HG03439 (cell line): ENCODE measurements around the gene CNTNAP4.
A peak's percentile ranks its signal among the peaks of the same experiment; 100 is the strongest.

Source experiments
- ATAC-seq: cut with Tn5 transposase; IDR thresholded peaks from one replicate; pipeline ENCODE4 v1.9.1; 2021; ENCODE audit warnings: mild to moderate bottlenecking, moderate library complexity; ENCODE audit not compliant: unreplicated experiment

The CNTNAP4 gene

DNA sequence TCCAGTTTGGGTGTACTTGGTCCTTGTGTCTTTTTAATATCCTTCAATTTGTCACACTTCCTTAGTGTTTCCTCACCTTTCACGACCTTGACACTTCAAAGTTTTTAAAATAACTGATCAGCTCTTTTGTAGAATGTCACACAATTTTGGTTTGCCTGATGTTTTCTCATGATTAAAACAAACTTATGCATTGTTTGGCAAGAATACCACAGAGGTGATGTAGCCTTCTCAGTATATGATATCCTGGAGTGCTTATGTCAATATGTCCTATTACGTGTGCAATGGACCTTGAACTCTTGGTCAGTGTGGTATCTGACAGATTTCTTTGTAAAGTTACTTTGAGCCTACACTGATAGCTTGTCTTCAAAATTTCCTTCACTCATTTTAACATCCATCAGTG, 297.4 kb downstream of the CNTNAP4 start:
- no peak for ATAC-seq

GRCh38 chr16:76576526-76576925, 299.3 kb downstream of the CNTNAP4 start:
- ATAC-seq = no peak

- ATAC-seq = peak; percentile 69
These were observed 299.8 kb downstream of the CNTNAP4 start for GRCh38 chr16:76577003-76577402.

DNA sequence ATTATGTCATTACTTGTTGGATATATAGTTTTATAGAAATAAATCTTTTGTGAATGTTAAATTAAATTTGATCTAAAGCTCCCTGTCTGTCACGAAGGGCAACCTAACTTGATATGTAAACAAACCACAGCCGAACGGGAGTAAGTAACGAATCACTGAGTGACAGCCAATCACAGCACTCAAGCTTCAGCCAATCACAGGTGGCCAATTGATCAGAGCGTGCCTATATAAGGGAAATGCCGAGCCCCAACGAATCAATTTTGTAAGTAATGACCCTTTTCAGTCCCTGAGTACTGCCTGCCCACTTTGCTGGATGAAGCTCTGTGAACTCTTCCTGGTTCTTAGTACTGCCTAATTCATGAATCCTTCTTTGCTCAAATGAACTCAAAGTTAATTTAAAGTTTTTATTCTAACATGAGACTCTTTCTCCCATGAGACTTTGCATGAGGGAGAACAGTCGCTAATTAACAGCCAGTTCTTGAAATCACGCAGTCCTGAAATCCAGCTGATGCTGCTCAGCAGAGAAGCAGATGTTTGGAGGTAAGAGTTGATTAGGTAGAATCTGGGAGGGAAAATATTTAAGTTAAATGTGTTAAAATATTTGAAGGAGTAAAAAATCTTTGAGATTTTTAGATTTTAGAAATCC, 302.2 kb downstream of the CNTNAP4 start:
- ATAC-seq = no peak

DNA sequence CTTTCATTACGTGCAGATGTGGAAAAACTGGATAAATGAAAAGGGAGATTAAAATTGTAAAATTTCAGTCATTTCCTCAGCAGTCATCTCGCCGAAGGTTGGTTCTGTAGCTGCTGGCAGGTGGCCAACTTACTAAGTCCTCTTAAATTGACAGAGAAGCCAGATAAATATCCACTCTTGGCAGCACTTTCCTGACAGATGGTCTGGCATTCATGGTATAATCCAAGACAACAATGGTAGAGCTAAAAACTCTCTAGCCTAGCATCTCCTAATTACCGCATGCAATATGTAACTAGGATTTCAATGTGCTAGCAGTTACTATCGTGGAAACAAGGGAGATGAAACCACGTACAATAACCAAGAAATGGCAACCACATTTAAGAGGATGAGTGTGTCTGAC, 306.3 kb downstream of the CNTNAP4 start:
- ATAC-seq = no peak

DNA sequence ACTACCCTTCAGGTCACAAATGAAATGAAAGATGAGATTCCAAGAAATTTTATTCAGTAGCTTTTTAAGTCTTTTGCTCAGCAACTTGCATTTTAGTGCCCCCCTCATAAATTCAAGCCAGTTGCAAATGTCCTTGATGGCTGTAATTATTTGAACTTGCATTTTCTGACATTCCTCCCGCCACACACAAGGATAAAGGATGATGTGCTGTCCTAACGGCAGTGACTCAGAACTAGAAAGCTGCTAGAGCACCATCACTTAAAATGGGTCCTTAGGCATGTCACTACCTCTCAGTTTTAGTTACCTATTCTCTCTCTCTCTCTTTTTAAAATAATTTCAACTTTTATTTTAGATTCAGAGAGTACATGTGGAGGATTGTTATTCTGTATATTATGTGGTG, 306.7 kb downstream of the CNTNAP4 start:
- ATAC-seq = no peak

DNA sequence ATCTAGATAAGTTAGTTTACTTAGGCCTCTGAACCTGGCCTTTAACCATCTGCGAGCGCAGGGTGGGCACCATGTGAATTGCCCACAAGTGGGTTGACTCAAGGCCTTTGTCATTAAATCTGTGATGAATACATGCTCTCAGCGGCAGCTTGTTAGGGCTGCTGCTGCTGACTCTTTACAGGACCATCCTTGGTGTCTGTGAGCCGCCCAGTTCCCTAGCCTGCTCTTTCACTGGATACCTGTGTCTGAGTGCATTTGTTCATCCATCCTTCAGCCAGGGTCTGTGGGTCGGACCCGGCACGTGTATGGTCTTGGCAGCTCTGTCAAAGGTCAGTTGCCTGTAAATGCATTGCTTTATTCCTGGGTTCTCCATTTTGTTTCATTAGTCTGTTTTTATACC, 321.3 kb downstream of the CNTNAP4 start:
- ATAC-seq = no peak

GRCh38 chr16:76607317-76607716, 330.1 kb downstream of the CNTNAP4 start:
- ATAC-seq = no peak
